Activated naive CD4-positive, alpha-beta T cell treated with anti-CD3 and anti-CD28 coated beads, Interleukin-2, amount 10 ng/mL, durations not matched to agents 7 days and 5 days (primary cell): ENCODE measurements around the gene ZNF680.
A peak's percentile ranks its signal among the peaks of the same experiment; 100 is the strongest.

ENCODE experiments used
- CTCF ChIA-PET: fragments of 350-600 bp; sonication (Branson Sonifier 250); formaldehyde crosslinking; loops from one replicate; lab custom pipeline; 2021; ENCODE audit warnings: antibody characterized with exemption; lab: Charles Lee
- DNase-seq: peaks from one replicate; pipeline ENCODE4 v3.0.0-alpha.2; 2020
- H3K27ac Mint-ChIP-seq: one replicate; pipeline ENCODE4 v1.8.0; 2021; ENCODE audit warnings: mild to moderate bottlenecking, moderate library complexity, mixed read lengths
- H3K27me3 Mint-ChIP-seq: one replicate; pipeline ENCODE4 v1.8.0; 2021; ENCODE audit warnings: mild to moderate bottlenecking, mixed read lengths
- H3K36me3 Mint-ChIP-seq: one replicate; pipeline ENCODE4 v1.8.0; 2021; ENCODE audit warnings: mixed read lengths
- H3K4me1 Mint-ChIP-seq: one replicate; pipeline ENCODE4 v1.8.0; 2021; ENCODE audit warnings: mixed read lengths
- H3K4me3 Mint-ChIP-seq: one replicate; pipeline ENCODE4 v1.8.0; 2021; ENCODE audit warnings: mild to moderate bottlenecking, moderate library complexity, mixed read lengths
- H3K9me3 Mint-ChIP-seq: one replicate; pipeline ENCODE4 v1.8.0; 2021; ENCODE audit warnings: mixed read lengths

The ZNF680 gene

DNA sequence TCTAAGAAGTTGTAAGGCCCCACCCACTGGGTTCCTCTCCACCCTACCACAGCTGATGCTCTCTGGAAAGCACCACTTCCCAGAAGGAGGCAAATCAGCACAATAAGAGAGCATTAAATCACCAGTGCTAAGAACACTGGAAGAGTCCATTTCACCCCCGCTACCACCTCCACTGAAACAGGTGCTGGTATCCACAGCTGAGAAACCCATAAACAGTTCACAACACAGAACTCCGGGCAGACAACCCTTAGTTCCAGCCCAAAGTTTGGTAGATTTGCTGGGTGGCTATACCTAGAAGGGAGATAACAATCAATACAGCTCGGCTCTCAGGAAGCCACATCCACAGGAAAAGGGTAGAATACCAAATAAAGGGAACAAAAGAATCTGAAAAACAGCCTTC lies 34.1 kb downstream of the ZNF680 start:
- H3K4me3 Mint-ChIP-seq, result no peak overlapping the region
- peak overlapping the region; percentile 37 for H3K27ac Mint-ChIP-seq
- peaks cover 22% of the 10 kb centered on the region for H3K4me1 Mint-ChIP-seq
- peaks cover 59% of the 10 kb centered on the region for H3K9me3 Mint-ChIP-seq
- DNase-seq, result no peak
- CTCF ChIA-PET, result no interaction called here
- peaks cover 74% of the 10 kb centered on the region for H3K36me3 Mint-ChIP-seq
- no peaks in the 10 kb centered on the region for H3K27me3 Mint-ChIP-seq

GRCh38 chr7:64521409-64521984 lies 41.4 kb downstream of the ZNF680 start:
- peaks cover 63% of the 10 kb centered on the region for H3K9me3 Mint-ChIP-seq
- no peak overlapping the region for H3K27ac Mint-ChIP-seq
- no peak for DNase-seq
- no peak overlapping the region for H3K4me3 Mint-ChIP-seq
- CTCF ChIA-PET, result no interaction called here
- no peaks in the 10 kb centered on the region for H3K4me1 Mint-ChIP-seq
- H3K27me3 Mint-ChIP-seq, result no peaks in the 10 kb centered on the region
- H3K36me3 Mint-ChIP-seq, result peaks cover 66% of the 10 kb centered on the region

- CTCF ChIA-PET, result no interaction called here
- no peaks in the 10 kb centered on the region for H3K4me1 Mint-ChIP-seq
These were observed 46.4 kb downstream of the ZNF680 start for GRCh38 chr7:64516451-64516850.

GRCh38 chr7:64515781-64516180 lies 47.1 kb downstream of the ZNF680 start:
- DNase-seq, result no peak
- H3K4me3 Mint-ChIP-seq, result no peak overlapping the region
- CTCF ChIA-PET, result no interaction called here
- peaks cover 51% of the 10 kb centered on the region for H3K36me3 Mint-ChIP-seq
- peaks cover 52% of the 10 kb centered on the region for H3K9me3 Mint-ChIP-seq
- no peaks in the 10 kb centered on the region for H3K4me1 Mint-ChIP-seq
- no peak overlapping the region for H3K27ac Mint-ChIP-seq
- no peaks in the 10 kb centered on the region for H3K27me3 Mint-ChIP-seq

More at GRCh38 chr7:64516451-64516850, 46.4 kb downstream of the ZNF680 start:
- Mint-ChIP-seq H3K27me3 (no peaks in the 10 kb centered on the region), H3K9me3 (peaks cover 55% of the 10 kb centered on the region), H3K27ac (no peak overlapping the region), H3K4me3 (no peak overlapping the region), H3K36me3 (peaks cover 55% of the 10 kb centered on the region)
- DNase-seq, result no peak

DNA sequence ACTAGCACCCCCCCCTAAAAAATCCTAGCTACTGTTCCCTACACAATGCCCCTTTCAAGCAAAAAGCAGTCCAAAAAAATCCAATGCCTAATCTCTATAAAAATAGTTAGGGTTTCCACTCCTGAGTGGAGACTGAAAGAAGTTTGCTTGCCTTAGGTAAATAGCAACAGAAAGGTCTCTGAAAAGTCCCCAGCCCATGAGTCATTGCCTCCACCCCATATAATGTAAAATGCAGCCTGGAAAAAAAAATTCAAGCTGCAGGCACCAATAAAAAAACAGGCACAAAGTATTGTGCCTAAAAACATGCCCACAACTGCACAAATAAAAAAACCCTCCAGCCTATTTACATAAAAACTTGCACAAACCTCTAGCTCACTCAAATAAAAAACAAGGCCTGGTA lies 47.5 kb downstream of the ZNF680 start:
- Mint-ChIP-seq H3K9me3 (peaks cover 48% of the 10 kb centered on the region), H3K4me1 (no peaks in the 10 kb centered on the region), H3K27ac (no peak overlapping the region), H3K36me3 (peaks cover 47% of the 10 kb centered on the region), H3K27me3 (no peaks in the 10 kb centered on the region), H3K4me3 (no peak overlapping the region)
- DNase-seq, result no peak
- CTCF ChIA-PET, result no interaction called here

DNA sequence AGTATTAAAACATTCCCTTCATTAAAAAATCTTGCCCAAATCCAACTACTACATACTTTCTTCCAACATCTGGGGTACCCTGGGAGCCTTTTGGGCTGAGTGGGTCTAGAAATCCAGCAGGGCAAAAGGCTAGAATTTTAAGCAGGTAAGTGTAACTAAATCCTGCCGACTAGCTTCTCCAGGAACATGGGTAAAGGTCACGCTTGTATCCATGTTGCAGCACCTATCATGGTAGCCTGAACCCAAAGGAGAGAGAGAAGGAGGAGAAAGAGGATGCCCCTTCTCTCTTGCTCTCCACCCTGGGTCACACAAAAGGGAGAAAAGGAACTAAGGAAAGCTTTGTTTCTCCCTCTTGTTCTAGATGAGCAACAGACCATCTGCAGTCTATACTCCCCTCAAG lies 53.3 kb downstream of the ZNF680 start:
- H3K27me3 Mint-ChIP-seq, result no peaks in the 10 kb centered on the region
- no peak overlapping the region for H3K27ac Mint-ChIP-seq
- H3K4me1 Mint-ChIP-seq, result no peaks in the 10 kb centered on the region
- H3K36me3 Mint-ChIP-seq, result peaks cover 25% of the 10 kb centered on the region
- peaks cover 29% of the 10 kb centered on the region for H3K9me3 Mint-ChIP-seq
- CTCF ChIA-PET, result no interaction called here
- no peak overlapping the region for H3K4me3 Mint-ChIP-seq
- no peak for DNase-seq

DNA sequence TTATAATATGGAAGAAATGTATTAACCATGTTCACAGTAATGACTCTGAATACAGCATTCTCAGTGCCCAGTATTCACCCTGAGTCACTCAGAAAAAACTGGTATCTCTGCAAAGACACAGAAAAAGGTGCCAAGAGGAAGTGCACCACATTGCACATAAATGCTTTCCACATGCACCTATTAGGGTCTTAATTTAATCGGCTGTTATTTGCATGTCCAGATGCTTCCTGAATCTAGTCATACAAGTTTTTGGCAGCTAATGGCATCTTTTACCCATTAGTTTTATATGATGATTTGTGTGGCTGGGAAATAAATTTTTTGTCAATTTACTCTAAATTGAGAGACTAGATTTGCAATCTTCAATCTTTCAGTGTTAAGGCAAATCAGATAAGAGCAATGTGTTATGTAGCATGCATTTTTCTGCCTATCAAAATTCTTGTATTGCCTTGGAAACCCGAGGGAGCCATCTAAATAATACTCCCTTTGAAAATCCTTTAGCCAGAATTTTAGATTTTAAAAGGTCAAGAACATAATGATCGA lies 58.2 kb downstream of the ZNF680 start:
- Mint-ChIP-seq H3K4me3 (no peak overlapping the region), H3K36me3 (peaks cover 13% of the 10 kb centered on the region), H3K27ac (no peak overlapping the region), H3K9me3 (peaks cover 45% of the 10 kb centered on the region), H3K27me3 (no peaks in the 10 kb centered on the region), H3K4me1 (no peaks in the 10 kb centered on the region)
- CTCF ChIA-PET, result no interaction called here
- DNase-seq, result no peak

DNA sequence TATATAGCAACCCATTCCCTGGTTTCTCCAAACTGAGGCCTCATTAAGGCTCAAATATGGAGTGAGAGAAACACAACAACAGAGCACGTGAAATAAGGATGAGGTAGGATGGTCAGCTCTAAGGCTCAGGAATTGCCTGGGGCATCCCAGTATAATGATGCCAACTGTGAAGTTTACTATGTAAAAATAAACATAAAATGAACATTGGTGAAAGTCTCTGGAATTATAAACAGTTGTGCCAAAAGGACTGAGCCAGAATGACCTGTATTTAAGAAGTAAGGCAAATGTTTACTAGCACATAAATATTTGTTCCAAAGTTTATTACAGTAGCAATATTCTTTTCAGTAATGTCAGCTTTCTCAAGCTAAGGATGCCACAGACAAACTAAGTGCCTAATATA lies 64.6 kb downstream of the ZNF680 start:
- no peak overlapping the region for H3K27ac Mint-ChIP-seq
- H3K4me1 Mint-ChIP-seq, result no peaks in the 10 kb centered on the region
- peaks cover 30% of the 10 kb centered on the region for H3K9me3 Mint-ChIP-seq
- CTCF ChIA-PET, result no interaction called here
- no peaks in the 10 kb centered on the region for H3K27me3 Mint-ChIP-seq
- no peak for DNase-seq
- no peaks in the 10 kb centered on the region for H3K36me3 Mint-ChIP-seq
- no peak overlapping the region for H3K4me3 Mint-ChIP-seq

DNA sequence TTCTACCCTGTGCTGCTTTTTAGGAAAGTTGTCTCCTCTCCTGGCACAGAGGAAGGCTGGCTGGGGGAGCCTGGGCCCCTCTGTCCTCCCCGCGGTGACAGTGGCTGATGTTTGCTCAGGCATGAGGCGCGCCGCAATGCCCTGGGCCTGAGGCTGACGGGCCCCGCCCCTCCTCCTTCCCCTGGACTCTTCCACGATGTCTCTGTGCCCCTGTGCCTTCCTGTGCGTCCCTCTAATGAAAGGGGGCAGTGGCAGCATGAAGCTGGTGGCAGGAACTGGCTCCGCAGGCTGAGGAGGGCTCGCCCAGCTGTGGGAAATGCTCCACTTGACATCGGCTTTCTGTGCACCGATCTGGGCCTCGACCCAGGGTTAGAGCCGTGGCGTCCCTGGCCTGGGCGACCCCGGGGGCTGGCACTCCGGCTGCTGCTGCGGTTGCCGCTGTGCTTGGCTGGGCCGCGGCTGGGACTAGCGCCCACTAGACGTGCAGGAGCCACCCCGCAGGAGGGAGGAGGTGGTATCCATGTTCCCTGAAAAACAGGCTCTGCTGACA lies 67.9 kb downstream of the ZNF680 start:
- DNase-seq, result no peak
- Mint-ChIP-seq H3K4me1 (no peaks in the 10 kb centered on the region), H3K36me3 (no peaks in the 10 kb centered on the region), H3K4me3 (no peak overlapping the region), H3K27ac (no peak overlapping the region), H3K9me3 (peaks cover 25% of the 10 kb centered on the region), H3K27me3 (no peaks in the 10 kb centered on the region)
- CTCF ChIA-PET, result no interaction called here

DNA sequence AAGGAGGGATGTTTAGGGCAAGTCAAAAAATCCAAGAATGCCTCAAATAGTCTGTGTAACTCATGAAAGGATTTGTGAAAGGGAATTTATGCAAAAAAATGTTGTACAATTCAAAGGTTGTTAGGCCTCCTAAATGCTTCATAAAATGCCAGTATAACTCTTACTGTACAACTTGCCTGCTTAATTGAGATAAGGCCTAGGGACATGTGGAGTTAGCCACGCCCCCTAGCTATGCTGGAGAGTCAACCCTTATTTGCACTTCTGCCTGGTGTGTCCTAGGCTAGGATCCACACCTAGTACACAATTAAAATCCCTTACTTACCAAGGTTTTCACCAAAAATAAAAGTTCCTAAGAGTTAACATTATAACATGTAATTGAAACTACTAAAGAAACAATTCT lies 77.2 kb downstream of the ZNF680 start:
- DNase-seq, result no peak
- Mint-ChIP-seq H3K4me3 (no peak overlapping the region), H3K9me3 (peaks cover 25% of the 10 kb centered on the region), H3K4me1 (no peaks in the 10 kb centered on the region), H3K36me3 (no peaks in the 10 kb centered on the region), H3K27me3 (no peaks in the 10 kb centered on the region), H3K27ac (no peak overlapping the region)
- CTCF ChIA-PET, result no interaction called here
